HT-29 (cell line): ENCODE measurements around the gene CDKN2AIP. TPM values are rescaled to one million over a fixed set of nuclear protein-coding genes. Genes with fewer than 3 reads are reported as not detected.

Source experiments
- DNase-seq: peaks from one replicate; pipeline ENCODE4 v3.0.0-alpha.2; 2015; ENCODE audit warnings: low spot score
- total RNA-seq: library from RNA; depleted of rRNA; stranded (reverse); fragments of >200 nt; shearing (Covaris generic); gene quantifications from 2 replicates; pipeline ENCODE4 v1.2.3, GENCODE V29; 2014; rRNA removed

Gene CDKN2AIP, protein sequence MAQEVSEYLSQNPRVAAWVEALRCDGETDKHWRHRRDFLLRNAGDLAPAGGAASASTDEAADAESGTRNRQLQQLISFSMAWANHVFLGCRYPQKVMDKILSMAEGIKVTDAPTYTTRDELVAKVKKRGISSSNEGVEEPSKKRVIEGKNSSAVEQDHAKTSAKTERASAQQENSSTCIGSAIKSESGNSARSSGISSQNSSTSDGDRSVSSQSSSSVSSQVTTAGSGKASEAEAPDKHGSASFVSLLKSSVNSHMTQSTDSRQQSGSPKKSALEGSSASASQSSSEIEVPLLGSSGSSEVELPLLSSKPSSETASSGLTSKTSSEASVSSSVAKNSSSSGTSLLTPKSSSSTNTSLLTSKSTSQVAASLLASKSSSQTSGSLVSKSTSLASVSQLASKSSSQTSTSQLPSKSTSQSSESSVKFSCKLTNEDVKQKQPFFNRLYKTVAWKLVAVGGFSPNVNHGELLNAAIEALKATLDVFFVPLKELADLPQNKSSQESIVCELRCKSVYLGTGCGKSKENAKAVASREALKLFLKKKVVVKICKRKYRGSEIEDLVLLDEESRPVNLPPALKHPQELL
- total RNA-seq = 17.8 and 18.8 TPM in 2 replicates

DNA sequence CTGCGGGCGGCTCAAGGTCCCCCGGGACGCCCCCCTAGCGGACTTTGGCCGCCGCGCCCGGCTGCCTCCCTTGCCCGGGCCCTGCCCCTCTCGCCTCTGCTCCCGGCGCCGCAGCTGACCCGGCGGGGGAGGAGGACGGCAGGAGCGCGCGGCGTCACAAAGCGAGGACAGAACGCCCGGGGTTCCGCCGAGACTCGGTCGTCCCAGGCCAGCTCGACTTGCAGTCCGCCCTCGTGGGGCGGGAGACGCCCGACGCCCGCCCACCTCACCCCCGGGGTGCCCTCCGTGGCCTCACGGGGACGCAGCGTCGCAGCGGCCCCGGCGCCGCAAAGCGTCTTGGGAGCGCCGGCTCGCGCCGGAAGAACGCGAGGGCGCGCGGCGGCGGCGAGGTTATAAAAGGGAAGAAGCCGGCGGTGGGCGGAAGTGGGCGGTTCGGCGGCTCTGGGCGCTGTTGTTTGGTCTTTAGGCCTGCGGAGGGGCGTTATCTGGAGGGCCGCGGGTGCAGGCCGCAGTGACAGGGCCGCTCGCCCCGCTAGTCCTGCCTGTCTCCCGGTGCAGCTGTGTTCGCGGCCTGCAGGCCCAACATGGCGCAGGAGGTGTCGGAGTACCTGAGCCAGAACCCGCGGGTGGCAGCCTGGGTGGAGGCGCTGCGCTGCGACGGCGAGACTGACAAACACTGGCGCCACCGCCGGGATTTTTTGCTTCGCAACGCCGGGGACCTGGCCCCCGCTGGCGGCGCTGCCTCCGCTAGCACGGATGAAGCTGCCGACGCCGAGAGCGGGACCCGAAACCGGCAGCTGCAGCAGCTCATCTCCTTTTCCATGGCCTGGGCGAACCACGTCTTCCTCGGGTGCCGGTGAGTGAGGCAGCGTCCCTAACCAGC is at the start of gene CDKN2AIP:
TSS of gene CDKN2AIP (plus strand) at position 423 of the 883 bp plus-strand sequence. CDS start at position 585, 162 bp downstream.
- DNase-seq = peak; percentile 83

DNA sequence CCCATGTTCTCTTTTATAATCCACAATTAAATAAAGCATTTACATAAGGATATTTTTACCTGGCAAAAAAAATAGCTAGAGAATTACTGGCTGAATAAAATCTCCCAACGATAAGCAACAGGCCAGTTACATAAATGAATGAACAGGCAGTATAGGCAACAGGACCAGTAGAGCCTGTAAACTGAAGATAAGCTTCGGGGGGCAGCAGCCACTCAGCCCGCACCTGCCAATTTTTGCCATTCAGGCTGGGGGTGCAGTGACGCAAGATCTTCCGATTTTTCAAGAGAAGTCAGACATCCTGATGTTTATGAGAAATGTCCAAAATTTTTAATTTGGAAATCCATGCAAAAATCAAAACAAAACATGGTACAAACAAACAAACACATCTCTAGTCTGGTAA is 49.0 kb upstream of the CDKN2AIP start:
- no peak for DNase-seq

DNA sequence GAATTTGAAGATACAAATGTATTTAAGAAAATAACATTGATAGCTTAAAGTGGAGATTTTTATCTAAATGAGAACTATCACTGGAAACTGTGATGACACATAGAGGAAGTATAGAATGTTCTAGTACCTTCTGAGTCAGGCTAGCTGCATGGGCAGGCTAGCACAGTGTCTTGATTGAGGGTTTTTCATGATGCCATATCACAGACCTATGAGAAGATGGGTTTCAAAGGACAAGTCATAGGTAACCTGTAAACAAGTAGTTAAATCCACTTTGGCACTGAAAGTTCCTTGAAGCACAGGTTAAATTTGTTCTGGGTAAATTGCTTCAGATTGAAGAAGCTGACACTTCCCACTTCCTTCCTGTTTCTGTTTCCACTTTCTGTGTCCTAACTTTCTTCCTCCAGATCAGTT is 48.2 kb upstream of the CDKN2AIP start:
- DNase-seq = no peak

DNA sequence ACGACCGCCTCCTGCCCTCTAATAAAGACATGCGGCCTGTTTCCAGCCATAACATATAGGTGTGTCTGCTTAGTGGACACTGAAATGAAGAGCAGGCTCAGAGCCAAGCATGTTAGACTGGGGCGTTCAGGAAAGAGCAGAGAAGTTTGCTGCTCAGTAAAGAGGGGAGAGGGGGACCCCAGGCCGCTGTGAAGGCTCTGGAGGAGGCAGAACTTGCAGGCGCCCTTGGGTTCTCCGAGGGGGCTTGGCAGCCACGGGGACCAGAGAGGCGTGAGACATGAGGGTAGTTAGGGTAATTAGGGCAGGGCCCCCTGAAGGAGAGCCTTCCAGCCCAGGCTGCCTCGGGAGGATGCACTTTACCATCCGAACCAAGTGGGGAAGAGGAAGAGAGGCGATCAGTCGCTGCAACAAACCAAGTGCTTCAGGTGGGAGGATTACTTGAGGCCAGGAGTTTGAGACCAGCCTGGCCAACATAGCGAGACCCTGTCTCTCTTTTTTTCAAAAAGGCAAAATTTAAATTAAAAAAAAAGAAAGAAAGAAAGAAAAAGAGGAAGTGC is 46.6 kb upstream of the CDKN2AIP start:
- DNase-seq = no peak

DNA sequence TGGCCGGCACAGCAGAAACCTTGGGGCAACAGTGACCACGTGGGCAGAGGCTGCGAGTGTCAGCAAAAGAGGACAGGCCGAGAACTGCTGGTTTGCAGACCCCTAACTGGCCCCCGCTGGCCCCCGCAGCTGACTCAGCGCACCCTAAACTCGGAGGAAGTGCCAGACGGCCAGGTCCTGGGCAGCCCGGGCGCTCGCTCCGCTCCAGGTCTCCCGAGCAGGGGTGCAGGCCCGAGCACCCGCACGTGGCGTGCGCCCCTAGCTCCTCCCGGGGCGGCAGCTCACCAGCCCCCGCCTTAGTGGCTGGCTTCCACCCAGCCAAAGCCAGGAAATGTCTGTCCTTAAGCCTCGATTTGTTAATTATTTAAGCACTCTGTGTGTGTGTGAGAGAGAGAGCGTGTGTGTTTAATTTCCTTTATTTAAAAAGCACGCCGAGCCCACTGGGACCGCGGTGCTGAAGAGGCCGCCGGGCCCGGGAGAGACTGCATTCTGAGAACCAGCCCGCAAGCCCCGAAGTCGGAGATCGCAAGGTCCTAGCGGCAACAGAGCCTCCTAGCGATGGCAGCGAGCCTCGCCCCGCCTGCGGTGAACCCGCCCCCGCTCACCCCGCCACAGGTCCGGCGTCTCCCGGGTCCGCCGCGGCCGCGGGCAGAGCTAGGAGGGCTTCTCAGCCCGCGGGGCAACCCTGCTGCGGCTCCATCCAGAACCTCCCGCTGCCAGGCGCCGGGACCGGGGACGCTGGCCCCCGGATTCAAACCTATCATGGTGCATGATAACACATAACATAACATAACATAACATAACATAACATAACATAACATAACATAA is 45.9 kb upstream of the CDKN2AIP start:
- peak; percentile 58 for DNase-seq

DNA sequence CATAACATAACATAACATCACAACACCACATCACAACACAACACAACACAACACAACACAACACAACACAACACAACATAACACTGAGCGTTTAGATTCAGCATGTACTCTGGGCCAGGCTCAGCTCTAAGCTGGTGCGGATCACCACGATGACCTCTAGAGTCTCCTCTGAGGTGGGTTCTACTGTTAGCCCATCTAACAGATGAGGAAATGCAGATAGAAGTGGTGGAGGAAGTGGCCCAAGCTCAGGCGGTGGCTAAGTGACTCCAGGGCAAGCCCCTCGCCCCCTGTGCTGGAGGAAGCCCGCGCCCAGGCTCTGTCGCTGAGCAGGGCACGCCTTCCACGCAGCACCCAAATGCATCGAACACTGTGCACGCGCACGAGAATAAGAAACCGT is 45.3 kb upstream of the CDKN2AIP start:
- DNase-seq = no peak

DNA sequence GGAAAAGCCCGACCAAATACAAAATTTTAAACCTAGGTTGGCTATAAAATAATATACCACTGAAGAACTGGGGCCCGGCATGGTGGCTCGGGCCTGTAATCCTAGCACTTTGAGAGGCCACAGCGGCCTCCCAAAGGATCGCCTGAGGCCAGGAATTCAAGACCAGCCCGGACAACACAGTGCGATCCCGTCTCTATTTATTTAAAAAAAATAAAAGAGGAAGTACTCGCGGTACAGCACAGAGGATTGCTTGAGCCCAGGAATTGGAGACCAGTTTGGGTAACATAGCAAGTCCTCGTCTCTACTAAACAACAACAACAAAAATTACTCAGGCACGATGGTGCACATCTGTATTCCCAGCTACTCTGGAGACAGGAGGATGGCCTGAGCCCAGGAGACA is 44.8 kb upstream of the CDKN2AIP start:
- DNase-seq = no peak

DNA sequence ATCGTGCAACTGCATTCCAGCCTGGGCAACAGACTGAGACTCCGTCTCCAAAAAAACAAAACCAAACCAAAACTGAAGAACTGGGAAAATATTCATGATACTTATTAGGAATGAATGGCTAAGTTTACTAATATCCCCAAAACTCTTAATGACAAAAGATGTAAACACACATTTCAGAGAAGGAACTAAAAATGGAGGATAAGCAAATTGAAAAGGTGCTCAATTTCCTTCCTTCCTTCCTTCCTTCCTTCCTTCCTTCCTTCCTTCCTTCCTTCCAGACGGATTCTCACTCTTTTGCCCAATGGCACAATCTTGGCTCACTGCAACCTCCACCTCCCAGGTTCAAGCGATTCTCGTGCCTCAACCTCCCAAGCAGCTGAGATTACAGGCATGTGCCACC is 44.4 kb upstream of the CDKN2AIP start:
- no peak for DNase-seq

DNA sequence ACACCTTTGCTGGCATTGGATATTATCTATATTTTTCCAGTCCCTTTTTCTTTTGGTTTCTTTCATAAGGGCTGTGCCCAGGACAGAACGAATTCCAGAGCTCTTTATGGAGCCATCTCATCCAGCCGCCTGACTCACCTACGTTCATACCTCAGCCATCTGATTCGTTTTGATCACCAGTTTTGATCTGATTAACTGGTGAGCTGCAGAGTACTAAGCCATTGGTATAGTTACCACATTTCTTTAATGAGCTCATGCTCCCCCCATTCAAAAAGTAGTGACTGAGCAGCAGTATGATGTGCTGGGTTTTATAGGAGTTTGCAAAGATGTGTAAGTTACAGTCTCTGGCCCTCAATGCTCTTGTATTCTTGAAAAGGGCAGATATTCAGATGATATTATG is 43.0 kb upstream of the CDKN2AIP start:
- no peak for DNase-seq

DNA sequence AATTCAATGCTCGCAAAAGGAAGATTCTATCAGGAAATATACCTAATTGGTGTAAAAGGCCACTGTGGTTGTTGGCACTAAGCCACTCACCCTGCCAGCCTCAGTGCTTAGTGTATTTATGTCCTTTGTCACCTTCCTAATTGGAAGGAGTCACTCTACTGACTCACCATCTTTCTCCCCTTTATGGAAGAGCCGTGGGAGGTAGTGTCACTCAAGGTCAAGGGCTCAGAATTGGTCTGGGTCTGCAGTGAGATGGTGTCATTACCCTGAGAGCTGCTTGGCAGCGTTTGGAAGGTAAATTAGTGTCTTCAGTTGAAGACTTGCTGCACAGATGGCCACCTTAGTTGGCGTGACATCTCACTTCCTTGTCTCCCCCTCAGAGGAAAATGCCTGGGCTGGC is 41.7 kb upstream of the CDKN2AIP start:
- peak; percentile 31 for DNase-seq

DNA sequence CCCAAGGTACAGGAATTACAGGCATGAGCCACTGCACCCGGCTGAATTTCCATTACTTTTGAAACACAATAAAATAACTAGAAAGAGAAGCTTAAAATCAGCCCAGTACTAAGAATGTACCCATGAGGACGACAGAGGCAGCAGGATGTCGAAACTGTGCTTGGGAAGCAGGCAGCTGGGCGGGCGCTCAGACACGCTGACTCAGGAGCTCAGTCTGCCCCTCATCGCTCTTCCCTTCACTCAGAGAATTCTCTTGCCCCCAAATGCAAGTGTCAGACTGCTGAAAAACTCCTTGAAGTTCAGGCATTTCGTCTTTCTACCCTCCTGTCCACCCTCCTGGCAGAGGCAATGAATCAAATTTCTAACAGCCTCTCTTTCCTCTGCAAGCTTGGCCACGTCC is 41.0 kb upstream of the CDKN2AIP start:
- no peak for DNase-seq

DNA sequence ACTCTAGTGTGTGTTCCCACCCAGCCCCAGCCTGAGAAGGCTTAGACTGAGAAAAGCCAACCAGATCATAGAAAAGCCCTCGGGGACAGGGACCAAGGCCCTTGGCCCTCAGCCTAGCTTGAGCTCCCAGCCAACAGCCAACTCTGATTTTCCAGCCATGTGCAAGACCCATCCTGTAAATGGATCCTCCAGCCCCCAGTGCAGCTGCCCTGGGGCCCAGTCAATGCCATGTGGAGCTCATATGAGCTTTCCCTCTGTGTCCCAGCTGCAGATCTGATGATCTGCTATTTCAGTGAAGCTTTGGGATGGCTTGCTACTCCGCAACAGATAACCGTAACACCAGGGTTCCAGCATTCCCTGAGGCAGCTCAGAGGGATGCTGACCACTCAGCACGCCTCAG is 40.5 kb upstream of the CDKN2AIP start:
- no peak for DNase-seq

DNA sequence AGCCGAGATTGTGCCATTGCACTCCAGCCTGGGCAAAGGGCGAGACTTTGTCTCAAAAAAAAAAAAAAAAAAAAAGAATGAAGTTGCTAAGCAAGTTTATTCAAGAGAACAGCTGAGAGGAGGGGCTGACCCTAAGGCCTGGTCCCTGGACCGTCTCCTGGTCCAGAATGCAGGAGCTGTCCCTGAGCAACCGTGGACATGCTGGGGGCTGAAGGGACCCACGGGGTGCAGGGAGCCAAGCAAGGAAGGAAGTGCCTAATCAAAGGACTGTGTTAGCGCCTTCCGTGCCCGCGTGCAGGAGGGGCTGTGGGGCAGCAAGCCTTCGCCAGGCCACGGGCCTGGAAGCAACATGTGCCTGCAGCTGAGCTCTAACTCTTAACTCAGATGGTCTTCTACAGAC is 39.1 kb upstream of the CDKN2AIP start:
- no peak for DNase-seq

DNA sequence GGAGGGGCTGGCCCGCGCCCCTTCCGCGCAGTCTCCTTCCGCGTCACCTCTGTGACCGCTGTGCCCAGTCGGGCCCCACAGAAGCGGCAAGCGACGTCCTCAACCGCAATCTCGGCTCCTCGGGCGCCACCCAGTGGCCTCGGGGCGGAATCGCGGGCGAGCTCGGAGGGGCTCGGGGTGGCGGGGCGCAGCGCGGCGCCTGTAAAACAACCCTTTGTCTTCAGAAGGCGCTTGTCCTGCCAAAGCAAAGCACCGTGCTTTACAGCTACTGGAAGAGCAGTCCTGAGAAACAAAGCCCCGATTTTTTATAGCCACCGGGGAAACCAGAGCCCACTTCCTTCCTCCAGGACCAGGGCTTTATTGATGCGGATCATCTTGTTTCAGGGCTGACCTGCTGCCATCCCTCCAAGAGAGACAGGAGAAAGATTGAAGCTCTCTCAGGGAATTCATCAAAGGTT is 37.3 kb upstream of the CDKN2AIP start:
- DNase-seq = peak; percentile 67

DNA sequence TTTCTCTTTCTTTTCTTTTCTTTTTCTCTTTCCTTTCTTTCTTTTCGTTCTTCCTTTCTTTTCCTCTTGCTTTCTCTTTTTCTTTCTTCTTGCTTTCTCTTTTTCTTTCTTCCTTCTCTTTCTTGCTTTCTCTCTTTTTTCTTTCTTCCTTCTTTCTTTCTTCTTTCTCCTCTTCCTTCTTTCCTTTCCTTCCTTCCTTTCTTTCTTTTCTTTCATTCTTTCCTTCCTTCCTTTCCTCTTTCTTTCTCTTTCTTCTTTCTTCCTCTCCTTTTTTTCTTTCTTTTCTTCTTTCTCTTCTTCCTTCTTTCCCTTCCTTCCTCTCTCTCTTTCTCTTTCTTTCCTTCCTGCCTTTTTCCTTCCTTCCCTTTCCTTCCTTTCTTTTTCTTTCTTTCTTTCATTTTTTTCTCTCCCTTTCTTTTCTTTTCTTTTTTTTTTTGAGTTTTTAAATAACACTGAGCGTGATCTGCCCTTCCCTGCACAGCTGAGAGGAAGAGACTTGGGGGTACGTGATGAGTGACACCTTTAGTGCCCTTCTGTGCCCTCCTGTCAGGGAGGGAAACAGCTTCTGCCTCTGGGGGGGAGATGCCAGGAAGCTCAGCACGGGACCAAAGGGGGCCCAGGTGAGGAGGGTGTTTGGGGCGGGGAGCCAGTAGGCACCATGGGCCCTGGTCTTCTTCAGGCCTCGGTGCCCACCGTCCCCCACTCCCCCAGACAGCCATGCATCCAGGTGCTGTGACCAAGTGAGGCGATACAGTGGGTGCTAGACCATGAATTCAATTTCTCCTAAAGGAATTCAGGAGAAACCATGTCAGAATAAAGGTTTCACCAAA is 36.6 kb upstream of the CDKN2AIP start:
- no peak for DNase-seq

DNA sequence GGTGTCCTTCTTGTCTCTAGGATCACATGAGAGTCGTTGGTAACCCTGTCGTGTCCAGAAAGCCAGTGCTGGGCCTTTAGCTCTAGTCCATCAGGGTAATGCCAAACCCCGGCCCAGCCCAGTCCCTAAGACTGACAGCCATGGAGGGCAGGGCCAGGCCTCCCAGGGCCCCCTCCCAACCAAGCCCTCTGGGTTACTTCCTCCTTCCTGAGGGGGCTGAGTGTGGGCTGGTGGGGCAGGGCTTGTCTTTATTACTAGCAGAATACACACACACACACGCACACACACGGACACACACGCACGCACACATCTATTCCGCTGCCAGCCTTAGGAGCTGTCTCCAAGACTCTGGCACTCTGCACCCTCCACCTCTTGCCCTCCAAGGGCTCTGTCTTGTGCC is 35.6 kb upstream of the CDKN2AIP start:
- DNase-seq = no peak

DNA sequence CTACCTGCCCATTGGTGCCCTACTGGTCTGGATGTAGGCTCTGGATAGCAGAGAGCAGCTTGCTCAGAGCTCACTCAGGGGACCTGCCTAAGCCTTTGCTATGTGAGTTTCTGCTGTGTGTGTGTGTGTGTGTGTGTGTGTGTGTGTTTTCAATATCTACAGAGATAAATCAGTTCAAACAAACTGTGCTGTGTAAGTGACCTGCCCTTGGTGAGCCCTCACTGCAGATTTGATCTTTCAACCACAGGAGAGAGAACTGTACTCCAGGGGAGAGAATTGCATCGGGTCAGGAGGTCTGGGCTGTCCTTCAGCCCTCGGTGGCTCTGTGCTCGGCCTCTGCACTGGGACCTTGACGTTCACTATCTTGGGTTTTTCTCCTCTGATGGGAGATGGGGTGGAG is 35.0 kb upstream of the CDKN2AIP start:
- no peak for DNase-seq

DNA sequence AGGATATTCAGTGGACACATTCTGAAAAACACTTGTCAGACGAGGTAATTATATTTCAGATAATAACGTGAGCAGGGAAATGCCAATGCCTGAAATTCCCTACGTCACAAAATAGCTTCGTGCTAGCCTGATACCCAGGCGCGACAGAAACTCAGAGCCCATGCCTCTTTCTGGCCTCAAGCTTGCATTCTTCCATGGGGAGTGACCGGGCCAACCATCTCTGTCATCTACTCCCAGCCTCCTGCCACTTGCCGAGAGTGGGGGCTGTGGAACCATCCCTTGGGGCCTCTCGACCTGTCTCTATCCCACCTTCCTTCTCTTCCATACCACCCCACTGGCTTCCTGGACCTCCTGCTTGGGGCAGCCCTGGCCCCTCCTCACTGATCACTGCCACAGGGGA is 34.5 kb upstream of the CDKN2AIP start:
- no peak for DNase-seq

DNA sequence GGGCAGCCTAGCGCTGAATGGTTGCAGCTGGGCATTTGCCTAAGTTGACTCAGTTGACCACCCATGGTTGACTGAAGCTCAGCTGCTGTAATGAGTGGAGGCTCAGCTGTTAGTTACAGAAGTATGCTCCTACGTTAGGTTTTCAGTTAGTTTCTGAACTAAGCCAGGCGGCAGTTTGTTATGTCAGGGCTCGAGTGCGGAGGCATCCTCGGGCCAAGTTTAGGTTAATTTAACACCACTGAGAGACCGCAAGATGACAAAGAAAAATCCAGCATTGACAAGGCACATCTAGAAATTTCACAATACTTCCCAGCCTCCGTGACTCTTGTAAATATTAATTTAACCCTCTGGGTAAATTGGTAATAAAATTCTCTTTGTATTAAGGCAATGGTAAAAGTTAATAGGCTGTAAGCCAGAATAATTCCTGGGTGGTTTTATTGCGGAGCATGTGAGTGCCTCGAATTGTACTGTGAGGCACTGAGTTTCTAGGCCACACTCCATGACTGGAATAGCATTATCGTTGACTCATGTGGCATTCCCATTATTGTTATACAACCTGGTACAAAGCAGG is 33.1 kb upstream of the CDKN2AIP start:
- DNase-seq = no peak

DNA sequence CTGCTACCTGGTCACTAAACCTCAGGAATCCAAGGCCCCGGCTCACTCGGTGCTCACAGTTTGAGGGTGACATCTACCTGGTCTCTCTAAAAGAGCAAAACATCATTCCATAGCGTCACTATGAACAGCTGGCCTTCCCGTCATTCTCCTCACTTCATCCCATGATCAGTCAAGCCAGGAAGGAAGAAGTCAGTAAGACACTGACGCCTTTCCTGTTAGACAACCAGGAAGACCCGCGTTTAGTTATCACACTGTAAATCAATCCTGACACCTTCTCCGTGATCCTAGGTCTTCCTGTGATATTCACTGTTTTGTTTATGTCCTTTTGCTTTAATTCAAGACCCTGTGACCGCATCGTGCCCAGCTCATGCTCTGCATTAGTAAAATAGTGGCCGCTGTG is 31.6 kb upstream of the CDKN2AIP start:
- no peak for DNase-seq
